Colonic mucosa (tissue), 4 donors: ENCODE data around the gene TFIP11. TPM values are rescaled to one million over a fixed set of nuclear protein-coding genes. Genes with fewer than 3 reads are reported as not detected.

Source experiments
- DNase-seq: peaks from one replicate; pipeline ENCODE4 v3.0.0-alpha.2; 2020
- H3K27ac ChIP-seq: fragments of 200-600 bp; one replicate; pipeline ENCODE4 v1.8.0; 2021
- H3K27me3 ChIP-seq: fragments of 200-600 bp; one replicate; pipeline ENCODE4 v1.8.0; 2021
- H3K36me3 ChIP-seq: fragments of 200-600 bp; one replicate; pipeline ENCODE4 v1.8.0; 2021
- H3K4me1 ChIP-seq: fragments of 200-600 bp; one replicate; pipeline ENCODE4 v1.8.0; 2021; ENCODE audit warnings: mild to moderate bottlenecking
- H3K4me3 ChIP-seq: fragments of 200-600 bp; one replicate; pipeline ENCODE4 v1.8.0; 2021
- H3K9ac ChIP-seq, 2 donors: one replicate each; pipeline ENCODE4 v1.7.0; 2013; ENCODE audit warnings: control low read depth in 2 of 2, low read depth in 2 of 2, low read length in 2 of 2
- H3K9me3 ChIP-seq: fragments of 200-600 bp; one replicate; pipeline ENCODE4 v1.8.0; 2021
- CTCF ChIP-seq: fragments of 200-600 bp; IDR thresholded peaks from one replicate; pipeline ENCODE4 v1.8.0; 2022; ENCODE audit warnings: antibody characterized with exemption, mild to moderate bottlenecking
- intact Hi-C: fragments of 100-400 bp; cut with DNase I; formaldehyde crosslinking; loops from one replicate; pipeline ENCODE4 v1.14.1; 2022
- total RNA-seq, 2 donors: library from RNA; stranded (reverse); fragmentation: NEBNext Ultra II Directional in 1 of 2; extraction: Animal tissue kit (Norgen Biotek cat#: 25700) in 1 of 2; gene quantifications; one replicate each; pipeline ENCODE4 v1.2.1, GENCODE V29; 2021
- donor health status: healthy.
- donor health status: DM: no; HTN: no; CAD: no.
- donor health status: DM: no; HTN: no; CAD: no.

TFIP11 gene
- total RNA-seq, 2 donors from 2014 or later = 31.8 to 36.4 TPM

- no peak for DNase-seq
- H3K36me3 ChIP-seq = peaks cover 9% of the 10 kb centered on the region
- H3K4me1 ChIP-seq = no peaks in the 10 kb centered on the region
- no peak overlapping the region for H3K9ac ChIP-seq
- no peaks in the 10 kb centered on the region for H3K27me3 ChIP-seq
- no peak overlapping the region for H3K4me3 ChIP-seq
- H3K9me3 ChIP-seq = no peaks in the 10 kb centered on the region
- no peak overlapping the region for H3K27ac ChIP-seq
- TF ChIP-seq CTCF = no peak
- intact Hi-C loops = no loop called here
Measured at GRCh38 chr22:26487996-26488395, 24.3 kb downstream of the TFIP11 start.

GRCh38 chr22:26486394-26486793 is 25.9 kb downstream of the TFIP11 start:
- Histone ChIP-seq H3K4me3 (no peak overlapping the region), H3K27me3 (no peaks in the 10 kb centered on the region), H3K9me3 (no peaks in the 10 kb centered on the region), H3K9ac (no peak overlapping the region), H3K27ac (no peak overlapping the region), H3K36me3 (no peaks in the 10 kb centered on the region), H3K4me1 (peaks cover 2% of the 10 kb centered on the region)
- intact Hi-C loops = no loop called here
- no peak for TF ChIP-seq CTCF
- no peak for DNase-seq

- Histone ChIP-seq H3K36me3 (no peaks in the 10 kb centered on the region), H3K27me3 (no peaks in the 10 kb centered on the region), H3K9ac (no peak overlapping the region), H3K9me3 (no peaks in the 10 kb centered on the region), H3K4me3 (no peak overlapping the region), H3K27ac (no peak overlapping the region), H3K4me1 (peaks cover 7% of the 10 kb centered on the region)
- DNase-seq = no peak
- TF ChIP-seq CTCF = no peak
- intact Hi-C loops = no loop called here
Measured at GRCh38 chr22:26485806-26486390, 26.4 kb downstream of the TFIP11 start.

GRCh38 chr22:26485013-26485412 is 27.3 kb downstream of the TFIP11 start:
- Histone ChIP-seq H3K9ac (no peak overlapping the region), H3K4me1 (peaks cover 9% of the 10 kb centered on the region), H3K27ac (no peak overlapping the region), H3K9me3 (no peaks in the 10 kb centered on the region), H3K36me3 (no peaks in the 10 kb centered on the region), H3K4me3 (no peak overlapping the region), H3K27me3 (no peaks in the 10 kb centered on the region)
- no peak for DNase-seq
- intact Hi-C loops = no loop called here
- no peak for TF ChIP-seq CTCF

- no peak for DNase-seq
- peak overlapping the region; percentile 90 for H3K4me3 ChIP-seq
- peaks cover 9% of the 10 kb centered on the region for H3K4me1 ChIP-seq
- H3K36me3 ChIP-seq = no peaks in the 10 kb centered on the region
- intact Hi-C loops = no loop called here
- TF ChIP-seq CTCF = no peak
- H3K9me3 ChIP-seq = no peaks in the 10 kb centered on the region
- H3K27me3 ChIP-seq = no peaks in the 10 kb centered on the region
- peak overlapping the region; percentile 75 to 95 for H3K9ac ChIP-seq
- peak overlapping the region; percentile 91 for H3K27ac ChIP-seq
Measured at GRCh38 chr22:26484360-26484706, 27.9 kb downstream of the TFIP11 start.
